Neural crest cell (in vitro differentiated cells): Measurements from ENCODE around the gene GDE1. TPM values are rescaled to one million over a fixed set of nuclear protein-coding genes. Genes with fewer than 3 reads are reported as not detected.

Source experiments
- DNase-seq: peaks from one replicate; pipeline ENCODE4 v3.0.0; 2021; ENCODE audit warnings: low read depth, mixed read lengths, low spot score
- H3K27ac Mint-ChIP-seq: one replicate; pipeline ENCODE4 v1.8.0; 2021; ENCODE audit warnings: mild to moderate bottlenecking, mixed read lengths; ENCODE audit not compliant: unreplicated experiment
- H3K27me3 Mint-ChIP-seq: 2 replicates; pipeline ENCODE4 v1.8.0; 2021; ENCODE audit warnings: low read depth, mild to moderate bottlenecking, mixed read lengths
- H3K36me3 Mint-ChIP-seq: 2 replicates; pipeline ENCODE4 v1.8.0; 2021; ENCODE audit warnings: low read depth, mild to moderate bottlenecking, mixed read lengths
- H3K4me1 Mint-ChIP-seq: 2 replicates; pipeline ENCODE4 v1.8.0; 2021; ENCODE audit warnings: mixed read lengths
- H3K4me3 Mint-ChIP-seq: one replicate; pipeline ENCODE4 v1.8.0; 2021; ENCODE audit warnings: mild to moderate bottlenecking, mixed read lengths
- H3K9me3 Mint-ChIP-seq: 2 replicates; pipeline ENCODE4 v1.8.0; 2021; ENCODE audit warnings: mixed read lengths
- CTCF ChIP-seq: fragments of 200-600 bp; sonication (generic); conservative IDR thresholded peaks from 2 replicates; pipeline ENCODE4 v1.5.0; 2021; ENCODE audit warnings: antibody characterized with exemption, mild to moderate bottlenecking
- long read RNA-seq: library from polyadenylated mRNA; unstranded; transcript quantifications from one replicate; pipeline ENCODE4 v2.0.0, GENCODE V29; 2020
- total RNA-seq: library from RNA; stranded (reverse); gene quantifications from 2 replicates; pipeline ENCODE4 v1.2.1, GENCODE V29; 2021

The GDE1 gene
- total RNA-seq, result 61.9 and 63.2 TPM in 2 replicates
- long read RNA-seq, transcript GDE1-201 (6 exons, 2,958 nt), result major isoform, 177 of 220 reads
- long read RNA-seq, transcript GDE1-203 (6 exons, 2,238 nt), result minor isoform, 34 of 220 reads
- long read RNA-seq, partial matches to known transcripts, result 3 of 220 reads
- long read RNA-seq, other reads (novel, unspliced or antisense), result 6 of 220 reads

- DNase-seq, result peak; percentile 91
- peaks cover 55% of the 10 kb centered on the region for H3K4me1 Mint-ChIP-seq
- TF ChIP-seq CTCF, result peak; percentile 28
- H3K4me3 Mint-ChIP-seq, result peak within 1 kb of the TSS; percentile 98
- H3K27me3 Mint-ChIP-seq, result no peaks in the 10 kb centered on the region
- H3K36me3 Mint-ChIP-seq, result peaks cover 5% of the 10 kb centered on the region
- H3K27ac Mint-ChIP-seq, result peak within 1 kb of the TSS; percentile 75
- H3K9me3 Mint-ChIP-seq, result no peaks in the 10 kb centered on the region
These were observed at the start of gene GDE1 for GRCh38 chr16:19521471-19522396. GDE1 (minus strand) TSS chr16:19522098; CDS start chr16:19521964, 134 bp downstream.

- Mint-ChIP-seq H3K27me3 (no peaks in the 10 kb centered on the region), H3K4me3 (no peak overlapping the region), H3K36me3 (peaks cover 14% of the 10 kb centered on the region), H3K9me3 (peaks cover 5% of the 10 kb centered on the region), H3K27ac (no peak overlapping the region), H3K4me1 (no peaks in the 10 kb centered on the region)
- no peak for TF ChIP-seq CTCF
- DNase-seq, result no peak
These were observed 45.7 kb upstream of the GDE1 start for GRCh38 chr16:19567560-19567959.

DNA sequence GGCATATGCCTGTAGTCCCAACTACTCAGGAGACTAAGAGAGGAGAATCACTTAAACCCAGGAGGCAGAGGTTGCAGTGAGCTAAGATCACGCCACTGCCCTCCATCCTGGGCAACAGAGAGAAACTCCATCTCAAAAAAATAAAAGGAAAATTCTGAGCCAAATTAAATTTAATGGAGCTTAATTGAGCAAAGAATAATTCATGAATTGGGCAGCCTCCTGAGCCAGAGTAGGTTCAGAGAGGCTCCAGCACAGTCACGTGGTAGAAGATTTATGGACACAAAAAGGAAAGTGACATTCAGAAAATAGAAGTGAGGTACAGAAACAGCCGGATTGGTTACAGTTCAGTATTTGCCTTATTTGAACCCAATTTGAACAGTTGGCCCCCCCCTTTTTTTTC is 44.5 kb upstream of the GDE1 start:
- H3K9me3 Mint-ChIP-seq, result peaks cover 5% of the 10 kb centered on the region
- H3K27ac Mint-ChIP-seq, result no peak overlapping the region
- H3K27me3 Mint-ChIP-seq, result no peaks in the 10 kb centered on the region
- peaks cover 18% of the 10 kb centered on the region for H3K36me3 Mint-ChIP-seq
- H3K4me1 Mint-ChIP-seq, result no peaks in the 10 kb centered on the region
- no peak for DNase-seq
- no peak for TF ChIP-seq CTCF
- no peak overlapping the region for H3K4me3 Mint-ChIP-seq

DNA sequence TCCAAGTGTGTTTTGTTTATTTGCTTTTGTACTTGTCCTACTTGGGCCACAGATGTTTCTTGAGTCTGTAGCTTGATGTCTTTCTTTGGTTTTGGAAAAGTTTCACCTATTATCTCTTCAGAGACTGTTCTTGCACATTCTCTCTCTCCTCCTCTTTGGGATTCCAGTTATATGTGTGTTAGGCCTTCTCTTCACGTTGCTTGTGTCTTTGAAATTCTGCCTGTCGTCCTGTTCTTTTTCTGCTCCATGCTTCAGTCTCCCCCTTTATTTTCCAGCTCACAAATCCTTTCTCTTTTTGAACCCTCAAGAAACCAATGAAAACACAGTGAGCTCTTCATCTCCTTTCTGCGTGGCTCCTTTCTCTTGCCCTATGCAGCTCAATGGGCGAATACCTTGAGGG is 41.5 kb upstream of the GDE1 start:
- Mint-ChIP-seq H3K4me3 (no peak overlapping the region), H3K9me3 (peaks cover 5% of the 10 kb centered on the region), H3K27ac (no peak overlapping the region), H3K36me3 (peaks cover 18% of the 10 kb centered on the region), H3K27me3 (no peaks in the 10 kb centered on the region), H3K4me1 (peaks cover 5% of the 10 kb centered on the region)
- TF ChIP-seq CTCF, result no peak
- no peak for DNase-seq

- no peak for TF ChIP-seq CTCF
These were observed 38.2 kb upstream of the GDE1 start for GRCh38 chr16:19560078-19560477.

More at GRCh38 chr16:19560078-19560477, 38.2 kb upstream of the GDE1 start:
- peaks cover 14% of the 10 kb centered on the region for H3K36me3 Mint-ChIP-seq
- H3K4me1 Mint-ChIP-seq, result peaks cover 18% of the 10 kb centered on the region
- no peak overlapping the region for H3K27ac Mint-ChIP-seq
- H3K4me3 Mint-ChIP-seq, result peak overlapping the region; percentile 31
- H3K9me3 Mint-ChIP-seq, result peaks cover 5% of the 10 kb centered on the region
- H3K27me3 Mint-ChIP-seq, result no peaks in the 10 kb centered on the region
- no peak for DNase-seq
